Stimulated activated CD4-positive, alpha-beta T cell treated with anti-CD3 and anti-CD28 coated beads, Interleukin-12 subunit alpha, Interleukin-12 subunit beta, amount 100 ng/mL, for 4 hours (primary cell): ENCODE data around the gene OR13F1.
"Not testable (repeated sequence)": the region's sequence is repeated elsewhere in the genome, so short reads cannot be mapped to it uniquely, and the experiment has no call there.

ENCODE experiments used
- DNase-seq: peaks from one replicate; pipeline ENCODE4 v3.0.0-alpha.2; 2020

The OR13F1 gene, protein sequence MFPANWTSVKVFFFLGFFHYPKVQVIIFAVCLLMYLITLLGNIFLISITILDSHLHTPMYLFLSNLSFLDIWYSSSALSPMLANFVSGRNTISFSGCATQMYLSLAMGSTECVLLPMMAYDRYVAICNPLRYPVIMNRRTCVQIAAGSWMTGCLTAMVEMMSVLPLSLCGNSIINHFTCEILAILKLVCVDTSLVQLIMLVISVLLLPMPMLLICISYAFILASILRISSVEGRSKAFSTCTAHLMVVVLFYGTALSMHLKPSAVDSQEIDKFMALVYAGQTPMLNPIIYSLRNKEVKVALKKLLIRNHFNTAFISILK

DNA sequence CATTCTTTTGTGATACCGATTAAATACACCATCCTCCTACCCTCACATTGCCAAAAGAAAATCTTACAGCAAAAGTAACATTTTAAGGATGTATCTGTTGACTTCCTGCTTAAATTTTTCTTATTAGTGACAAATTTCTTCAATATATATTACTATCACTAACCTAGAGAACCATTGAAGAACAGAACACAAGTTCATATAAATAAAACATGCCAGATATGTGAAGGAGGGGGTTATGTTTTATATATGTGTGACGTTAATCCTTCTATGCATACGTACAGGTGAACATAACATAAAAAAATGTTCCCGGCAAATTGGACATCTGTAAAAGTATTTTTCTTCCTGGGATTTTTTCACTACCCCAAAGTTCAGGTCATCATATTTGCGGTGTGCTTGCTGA lies at the start of gene OR13F1:
OR13F1 (plus strand) TSS at position 301 of the 400 bp plus-strand sequence; CDS start at position 301, 0 bp downstream.
- no peak for DNase-seq

DNA sequence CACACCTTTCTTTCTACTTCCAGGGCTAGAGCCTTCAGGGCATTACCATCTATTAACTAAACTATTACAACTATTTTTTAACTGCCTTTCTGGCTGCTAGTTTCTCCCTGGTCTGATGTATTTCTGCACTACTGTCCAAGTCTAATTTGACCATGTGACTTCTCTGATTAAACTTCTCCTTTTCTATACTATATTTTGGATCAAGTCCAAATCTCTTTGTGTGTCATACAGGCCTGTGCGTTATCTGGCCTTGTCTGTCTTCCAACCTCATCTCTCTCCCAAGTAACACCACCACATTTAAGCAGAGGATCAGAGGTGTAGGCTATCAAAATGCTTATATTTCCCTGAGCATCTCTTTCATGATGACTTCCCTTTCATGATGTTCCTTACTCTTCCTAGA lies 47.2 kb upstream of the OR13F1 start:
- no peak for DNase-seq

DNA sequence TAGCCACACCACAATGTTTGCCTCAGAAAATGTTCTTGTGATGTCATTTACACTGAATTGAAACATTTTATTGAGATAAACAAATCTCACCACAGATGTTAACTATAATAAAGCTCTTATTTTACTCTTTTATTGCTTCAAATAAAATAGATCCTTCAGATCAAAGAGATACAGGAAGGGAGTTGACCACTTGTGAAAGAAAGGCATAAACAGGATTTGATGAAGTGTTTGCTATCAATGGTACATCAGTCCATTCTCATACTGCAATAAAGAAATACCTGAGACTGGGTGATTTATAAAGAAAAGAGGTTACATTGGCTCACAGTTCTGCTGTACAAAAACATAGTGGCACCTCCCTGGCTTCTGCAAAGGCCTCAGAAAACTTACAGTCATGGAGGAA lies 40.2 kb upstream of the OR13F1 start:
- DNase-seq, result no peak

DNA sequence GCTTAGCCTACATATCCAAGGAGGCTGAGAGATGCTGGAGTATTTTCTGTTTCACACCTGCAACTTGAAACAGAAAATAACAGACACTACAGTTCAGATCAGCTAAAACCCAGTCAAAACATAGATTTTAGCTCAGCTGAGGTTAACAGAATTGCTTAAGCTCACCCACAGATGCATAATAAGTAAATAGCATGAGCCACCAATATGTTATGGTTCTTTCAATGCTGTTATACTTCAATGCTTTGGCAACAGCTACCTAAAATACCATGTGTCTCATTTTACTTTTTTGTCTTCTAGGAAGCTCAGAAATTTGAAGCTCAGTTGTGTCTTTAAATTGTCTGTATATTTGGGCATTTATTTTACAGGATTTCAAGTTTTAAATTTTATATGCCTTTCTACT lies 35.8 kb upstream of the OR13F1 start:
- DNase-seq, result no peak

DNA sequence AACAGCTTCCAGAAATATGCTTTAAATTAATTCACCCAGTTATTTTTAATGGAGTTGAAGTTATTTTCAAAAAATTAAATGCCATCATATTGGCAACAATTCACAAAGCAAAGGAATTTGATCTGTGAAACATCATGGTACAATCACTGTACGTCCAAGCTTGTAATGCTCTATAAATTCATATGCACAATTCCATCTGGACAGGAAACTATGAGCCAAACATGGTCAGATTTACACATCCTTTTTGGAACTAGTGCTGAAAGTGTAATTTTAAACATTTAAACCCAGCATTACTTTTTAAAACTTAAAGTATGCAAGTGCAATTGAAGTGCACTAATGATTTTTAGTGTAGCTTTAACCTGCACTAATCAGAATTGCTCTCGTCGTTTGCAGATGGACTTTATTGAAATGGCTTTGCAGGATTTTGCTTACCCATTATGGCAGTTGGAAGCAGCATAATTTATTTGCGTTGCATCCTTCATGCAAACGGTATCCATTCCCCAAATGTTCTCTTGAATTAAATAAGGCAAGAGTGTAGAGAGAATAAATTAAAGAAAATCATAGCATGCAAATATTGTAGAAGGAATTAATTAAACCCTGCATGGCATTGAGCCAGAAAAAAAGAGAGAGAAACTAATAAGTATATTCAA lies 21.0 kb upstream of the OR13F1 start:
- no peak for DNase-seq

DNA sequence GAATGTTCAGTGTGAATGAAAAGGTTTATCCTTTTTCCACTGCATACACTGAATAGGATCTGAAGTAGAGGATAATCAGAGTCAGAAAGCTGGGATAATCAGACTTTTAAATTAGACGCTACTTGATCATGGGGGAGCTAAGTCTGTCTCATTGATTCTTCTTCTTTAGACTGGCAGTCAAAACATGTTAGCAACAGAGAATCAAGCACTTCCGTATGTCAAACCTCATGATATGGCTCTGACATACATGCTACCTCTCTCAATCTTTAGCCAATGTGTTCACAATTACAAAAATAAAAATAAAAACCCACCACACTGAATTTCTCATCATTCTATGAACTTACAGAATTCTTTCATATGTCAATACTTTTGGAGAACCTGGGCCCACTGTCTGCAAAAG lies 19.0 kb upstream of the OR13F1 start:
- no peak for DNase-seq

DNA sequence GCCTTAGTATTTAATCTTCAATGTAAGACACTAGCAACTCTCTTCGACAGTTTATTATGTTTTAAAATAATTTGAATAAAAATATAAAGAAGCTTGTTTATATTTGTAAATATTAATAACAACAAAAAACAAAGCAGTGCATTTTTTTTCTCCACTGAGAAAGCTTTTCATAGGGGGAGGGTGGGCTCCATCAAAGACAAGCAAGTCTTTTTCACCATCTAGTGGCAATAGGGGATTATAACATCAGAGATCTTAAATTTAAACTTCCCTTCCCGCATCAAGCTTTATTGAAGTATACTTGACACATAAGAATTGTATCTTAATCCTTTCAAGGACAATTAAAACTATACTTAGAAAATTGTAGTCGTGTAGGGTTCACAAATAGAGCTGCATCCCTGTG lies 9.3 kb upstream of the OR13F1 start:
- no peak for DNase-seq

DNA sequence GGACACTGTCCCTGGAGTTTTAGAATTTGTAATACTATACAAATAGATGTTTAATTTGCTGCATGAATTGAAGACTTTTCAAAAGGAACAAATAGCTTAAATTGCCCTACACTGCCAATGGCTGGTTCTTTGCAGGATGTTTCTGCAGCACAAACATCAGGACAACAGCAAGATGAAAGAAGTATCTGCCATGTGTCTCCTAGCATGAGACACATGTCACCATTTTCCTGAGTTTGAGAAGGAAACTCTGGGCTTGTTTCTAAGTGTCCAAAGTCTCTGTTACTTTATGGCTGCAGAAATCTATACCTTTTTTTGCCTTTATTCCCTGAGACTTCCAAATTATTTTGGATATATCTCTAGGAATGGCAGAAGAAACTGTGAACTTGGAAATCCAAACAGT lies 623 bp upstream of the OR13F1 start:
- DNase-seq, result no peak

DNA sequence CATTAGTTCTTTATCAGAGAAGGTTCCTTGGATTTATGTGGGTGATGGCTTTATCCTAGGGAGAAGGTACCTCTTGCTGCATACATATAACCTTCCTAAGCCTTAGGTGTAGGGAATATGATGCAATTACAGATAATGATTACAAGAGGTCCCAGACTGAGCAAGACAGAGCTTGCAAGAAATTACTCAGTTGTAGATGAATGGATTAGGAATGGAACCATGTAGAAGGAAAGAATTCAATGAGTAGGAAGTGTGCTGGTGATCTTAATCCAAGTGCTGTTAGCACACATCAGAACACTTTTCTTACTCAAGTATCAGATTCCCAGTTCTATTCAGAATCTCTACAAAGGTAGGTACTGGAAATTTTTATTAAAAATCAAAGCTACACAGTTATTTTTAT lies 2.5 kb downstream of the OR13F1 start:
- DNase-seq, result no peak

DNA sequence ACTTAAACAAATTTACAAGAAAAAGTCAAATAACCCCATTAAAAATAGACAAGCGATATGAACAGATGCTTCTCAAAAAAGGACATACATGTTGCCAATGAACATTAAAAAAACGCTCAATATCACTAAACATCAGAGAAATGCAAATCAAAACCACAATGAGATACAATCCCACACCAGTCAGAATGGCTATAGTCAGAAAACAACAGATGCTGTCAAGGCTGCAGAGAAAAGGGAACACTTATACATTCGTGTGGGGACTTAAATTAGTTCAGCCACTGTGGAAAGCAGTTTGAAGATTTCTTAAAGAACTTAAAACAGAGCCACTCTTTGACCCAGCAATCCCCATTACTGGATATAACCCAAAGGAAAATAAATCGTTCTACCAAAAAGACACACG lies 10.8 kb downstream of the OR13F1 start:
- DNase-seq, result no peak

DNA sequence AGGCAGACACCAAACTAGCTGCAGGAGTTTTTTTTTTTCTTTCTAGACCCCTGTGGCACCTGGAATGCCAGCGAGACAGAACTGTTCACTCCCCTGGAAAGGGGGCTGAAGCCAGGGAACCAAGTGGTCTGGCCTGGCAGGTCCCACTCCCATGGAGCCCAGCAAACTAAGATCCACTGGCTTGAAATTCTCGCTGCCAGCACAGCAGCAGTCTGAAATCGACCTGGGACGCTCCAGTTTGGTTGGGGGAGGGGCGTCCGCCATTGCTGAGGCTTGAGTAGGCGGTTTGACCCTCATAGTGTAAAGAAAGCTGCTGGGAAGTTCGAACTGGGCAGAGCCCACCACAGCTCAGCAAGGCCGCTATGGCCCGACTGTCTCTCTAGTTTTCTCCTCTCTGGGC lies 16.2 kb downstream of the OR13F1 start:
- not testable (repeated sequence) for DNase-seq

DNA sequence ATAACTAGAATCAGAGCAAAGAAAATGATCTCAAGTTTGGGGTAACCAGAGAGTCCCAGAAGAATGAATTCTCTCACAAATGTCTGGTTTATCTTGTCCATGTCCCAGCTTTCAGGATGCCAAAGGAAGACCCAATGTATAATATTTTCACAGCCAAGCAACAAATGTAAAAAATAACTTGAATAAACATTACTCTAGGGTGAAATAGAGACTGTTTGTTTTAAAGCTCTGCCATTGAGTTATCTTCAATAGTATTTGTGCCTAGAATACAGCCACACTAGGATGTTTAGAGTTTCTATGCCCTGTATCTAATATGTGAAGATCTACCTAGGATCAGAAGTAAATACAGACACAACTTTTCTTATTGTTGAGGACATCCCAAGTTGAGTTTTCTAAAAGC lies 23.0 kb downstream of the OR13F1 start, which contains the start of gene OR13C4:
OR13C4 (minus strand) TSS at position 101 of the 400 bp plus-strand sequence; CDS start at position 101, 0 bp downstream.
- DNase-seq, result no peak

DNA sequence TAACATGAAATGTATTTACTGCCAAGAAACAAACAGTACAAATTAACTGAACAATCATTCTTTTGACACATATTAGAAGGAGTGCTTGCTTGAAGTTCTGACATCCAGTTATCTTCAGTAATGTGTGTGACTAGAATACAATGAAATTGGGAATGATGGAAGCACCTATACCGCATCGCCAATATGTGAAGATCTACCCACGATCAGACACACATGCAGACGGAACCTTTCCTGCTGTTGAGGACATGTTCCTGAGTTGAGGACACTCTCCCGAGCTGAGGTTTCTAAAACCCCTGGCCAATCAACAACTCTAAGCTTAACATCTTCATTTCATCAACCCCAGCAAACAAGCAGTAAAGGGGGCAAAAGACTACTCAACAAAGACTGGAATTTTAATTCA lies 32.7 kb downstream of the OR13F1 start, which contains the start of gene OR13C3:
OR13C3 (minus strand) TSS at position 101 of the 400 bp plus-strand sequence. CDS start 133 bp downstream, outside the sequence.
- no peak for DNase-seq

DNA sequence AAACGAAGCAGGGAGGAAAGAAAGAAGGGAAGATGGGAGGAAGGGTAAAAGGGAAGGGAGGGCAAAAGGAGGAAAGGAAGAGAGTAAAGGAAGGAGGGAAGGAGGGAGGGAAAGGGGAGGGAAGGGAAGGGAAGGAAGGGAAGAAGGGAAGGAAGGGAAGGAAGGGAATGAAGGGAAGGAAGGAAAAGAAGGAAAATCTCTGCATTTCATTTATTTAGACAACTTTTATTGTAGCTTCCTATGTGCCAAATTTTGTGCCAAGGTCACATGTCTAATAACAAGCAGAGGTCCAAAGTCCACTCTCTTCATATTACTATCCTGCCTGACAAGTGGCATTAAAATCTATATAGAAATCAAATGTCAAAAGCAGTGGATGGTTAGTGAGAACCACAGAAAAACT lies 35.2 kb downstream of the OR13F1 start:
- no peak for DNase-seq

DNA sequence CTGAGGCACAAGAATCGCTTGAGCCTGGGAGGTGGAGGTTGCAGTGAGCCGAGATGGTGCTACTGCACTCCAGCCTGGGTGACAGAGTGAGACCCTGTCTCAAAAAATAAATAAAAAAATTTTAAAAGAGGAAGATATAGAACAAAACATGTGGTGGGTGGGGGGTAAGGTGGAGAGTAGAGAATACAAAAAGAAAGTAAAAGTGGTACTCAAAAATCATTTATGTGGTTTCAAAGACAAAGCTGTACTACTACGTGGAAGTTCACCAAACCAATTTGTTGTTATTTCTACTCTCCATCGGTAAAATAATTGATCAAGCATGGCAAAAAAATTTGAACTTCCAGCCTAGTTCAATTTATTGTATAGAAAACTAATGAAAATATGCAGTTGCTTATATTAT lies 40.6 kb downstream of the OR13F1 start:
- DNase-seq, result no peak

DNA sequence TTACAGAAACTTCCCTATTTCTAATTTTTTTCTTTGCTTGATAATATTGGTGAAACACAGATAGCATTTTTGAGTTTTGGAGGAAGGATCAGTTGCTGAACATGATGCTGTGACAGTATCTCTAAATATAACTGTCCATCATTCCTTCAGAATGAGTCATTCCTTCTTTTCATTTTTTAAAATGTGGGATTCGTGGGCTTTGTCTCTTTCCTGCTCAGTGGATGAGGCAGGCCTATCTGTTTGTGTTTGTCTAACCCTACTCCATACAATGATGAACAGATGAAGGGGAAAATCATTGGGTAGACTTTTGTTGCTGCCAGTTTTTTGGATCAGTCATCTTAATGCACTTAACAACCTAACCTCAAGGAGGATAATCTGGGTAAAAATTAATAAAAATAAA lies 49.2 kb downstream of the OR13F1 start:
- no peak for DNase-seq
